CD14-positive monocyte (primary cell): Measurements from ENCODE around the gene FBXL20. TPM values are rescaled to one million over a fixed set of nuclear protein-coding genes. Genes with fewer than 3 reads are reported as not detected.
A peak's percentile ranks its signal among the peaks of the same experiment; 100 is the strongest.

ENCODE experiments used
- DNase-seq, 3 donors: peaks; one replicate each; pipeline ENCODE4 v3.0.0-alpha.2; 2011 to 2022
- H2AFZ ChIP-seq: 2 replicates; pipeline ENCODE4 v1.6.0; 2012; ENCODE audit warnings: mild to moderate bottlenecking, low read depth, low read length, inconsistent platforms; ENCODE audit not compliant: insufficient read depth, poor library complexity, severe bottlenecking
- H3K27ac ChIP-seq, 2 donors: 1 replicate in 1 of 2; 2 replicates in 1 of 2; pipeline ENCODE4 v1.5.1; 2012 to 2013; ENCODE audit warnings: low read length in 2 of 2, control low read depth in 1 of 2, inconsistent platforms in 1 of 2, low read depth in 1 of 2, mild to moderate bottlenecking in 1 of 2
- H3K27me3 ChIP-seq, 2 donors: one replicate each; pipeline versions ENCODE4 v1.6.0 to v1.6.1; 2011 to 2013; ENCODE audit warnings: low read length in 2 of 2; ENCODE audit not compliant: control insufficient read depth in 2 of 2, insufficient read depth in 2 of 2
- H3K36me3 ChIP-seq, 2 donors: replicated peaks in 1 of 2; 1 replicate in 1 of 2; 2 replicates in 1 of 2; pipeline versions ENCODE4 v1.5.1 to v1.6.1; 2012 to 2013; ENCODE audit warnings: low read length in 2 of 2, control low read depth in 1 of 2, inconsistent platforms in 1 of 2, mild to moderate bottlenecking in 1 of 2; ENCODE audit not compliant: insufficient read depth in 2 of 2, control insufficient read depth in 1 of 2
- H3K4me1 ChIP-seq, 2 donors: 1 replicate in 1 of 2; 2 replicates in 1 of 2; pipeline versions ENCODE4 v1.5.1 to v1.6.1; 2012 to 2013; ENCODE audit warnings: low read length in 2 of 2, control low read depth in 1 of 2, inconsistent platforms in 1 of 2, mild to moderate bottlenecking in 1 of 2, moderate library complexity in 1 of 2; ENCODE audit not compliant: insufficient read depth in 2 of 2, control insufficient read depth in 1 of 2
- H3K4me2 ChIP-seq: replicated peaks from 2 replicates; pipeline ENCODE3; 2012; ENCODE audit warnings: low read length, moderate library complexity, mild to moderate bottlenecking; ENCODE audit not compliant: poor library complexity, severe bottlenecking; ENCODE audit errors: extremely low read depth
- H3K4me3 ChIP-seq, 3 experiments: fragments of 200-600 bp in 1 of 3; sonication (generic) in 1 of 3; replicated peaks in 1 of 3; 1 replicate in 2 of 3; 2 replicates in 1 of 3; pipeline ENCODE4 v1.5.1; 2011 to 2013; ENCODE audit warnings: low read length in 3 of 3, mild to moderate bottlenecking in 3 of 3, control low read depth in 2 of 3, low read depth in 2 of 3, inconsistent platforms in 1 of 3, moderate library complexity in 1 of 3
- H3K79me2 ChIP-seq: 2 replicates; pipeline ENCODE4 v1.6.0; 2012; ENCODE audit warnings: mild to moderate bottlenecking, control low read depth, inconsistent platforms, low read length, moderate library complexity; ENCODE audit not compliant: insufficient read depth
- H3K9ac ChIP-seq: 2 replicates; pipeline ENCODE4 v1.6.0; 2017; ENCODE audit warnings: low read length, mild to moderate bottlenecking; ENCODE audit not compliant: insufficient read depth, poor library complexity, severe bottlenecking
- H3K9me3 ChIP-seq, 2 donors: replicated peaks in 1 of 2; 1 replicate in 1 of 2; 2 replicates in 1 of 2; pipeline versions ENCODE4 v1.5.1 to v1.6.1; 2012 to 2013; ENCODE audit warnings: low read length in 2 of 2, control low read depth in 1 of 2; ENCODE audit not compliant: control insufficient read depth in 1 of 2, insufficient read depth in 1 of 2
- H4K20me1 ChIP-seq: 2 replicates; pipeline ENCODE4 v1.6.0; 2012; ENCODE audit warnings: mild to moderate bottlenecking, low read length, control low read depth, moderate library complexity; ENCODE audit not compliant: insufficient read depth
- H3K27ac Mint-ChIP-seq, 7 donors: one replicate each; pipeline ENCODE4 v1.8.0; 2020; ENCODE audit warnings: mild to moderate bottlenecking in 7 of 7, mixed read lengths in 7 of 7, moderate library complexity in 6 of 7, inconsistent platforms in 2 of 7
- H3K27me3 Mint-ChIP-seq, 3 donors: one replicate each; pipeline ENCODE4 v1.8.0; 2021 to 2022; ENCODE audit warnings: low read depth in 3 of 3, mild to moderate bottlenecking in 3 of 3, mixed read lengths in 3 of 3, moderate library complexity in 3 of 3, inconsistent platforms in 1 of 3
- H3K36me3 Mint-ChIP-seq, 2 donors: one replicate each; pipeline ENCODE4 v1.8.0; 2020; ENCODE audit warnings: mixed read lengths in 2 of 2, inconsistent platforms in 1 of 2, mild to moderate bottlenecking in 1 of 2
- H3K4me1 Mint-ChIP-seq: one replicate; pipeline ENCODE4 v1.8.0; 2020; ENCODE audit warnings: mild to moderate bottlenecking, mixed read lengths
- H3K4me3 Mint-ChIP-seq, 2 donors: one replicate each; pipeline ENCODE4 v1.8.0; 2020; ENCODE audit warnings: mild to moderate bottlenecking in 2 of 2, mixed read lengths in 2 of 2, moderate library complexity in 1 of 2
- H3K9me3 Mint-ChIP-seq, 7 donors: one replicate each; pipeline ENCODE4 v1.8.0; 2020 to 2022; ENCODE audit warnings: mixed read lengths in 7 of 7, mild to moderate bottlenecking in 6 of 7, moderate library complexity in 6 of 7, inconsistent platforms in 2 of 7
- WGBS: methylation state at CpG from one replicate; pipeline ENCODE4 v1.1.5; 2013; ENCODE audit warnings: missing lambda C conversion rate; ENCODE audit not compliant: insufficient coverage; 5-methylcytosine and 5-hydroxymethylcytosine counted together
- intact Hi-C, 2 donors: fragments of 100-400 bp; cut with micrococcal nuclease; formaldehyde crosslinking; loops; one replicate each; pipeline versions ENCODE4 v1.15.0 to v1.15.1; 2023
- polyA plus RNA-seq, 3 donors: library from polyadenylated mRNA; depleted of rRNA in 1 of 3; unstranded in 2 of 3; stranded (reverse) in 1 of 3; fragments of 300-500 nt in 2 of 3; fragments of >200 nt in 1 of 3; fragmentation: Illumina TruSeq in 2 of 3; gene quantifications; 1 replicate in 2 of 3; 2 replicates in 1 of 3; pipeline ENCODE4 v1.2.3, GENCODE V29; 2012 to 2021
- TF ChIP-seq, protein P1 (sequence below): fragments of 200-600 bp; IDR thresholded peaks from one replicate; pipeline ENCODE4 v1.8.0; 2022; ENCODE audit warnings: antibody characterized with exemption, mild to moderate bottlenecking

Gene FBXL20
- polyA plus RNA-seq, 3 donors: 4.0 to 7.7 (median 4.7) TPM

GRCh38 chr17:39235555-39236449, 165.6 kb downstream of the FBXL20 start:
- H3K4me3 Mint-ChIP-seq: no peak overlapping the region
- peak; percentile 18 to 38 (median 37) for DNase-seq
- no peak overlapping the region for H2AFZ ChIP-seq

More at GRCh38 chr17:39235555-39236449, 165.6 kb downstream of the FBXL20 start:
- H3K4me1 ChIP-seq: peaks cover 16 to 22% of the 10 kb centered on the region in 2 donors
- H3K4me3 ChIP-seq: no peak overlapping the region
- peaks cover 32% of the 10 kb centered on the region for H3K4me1 Mint-ChIP-seq
- peaks cover 11 to 37% (median 24%) of the 10 kb centered on the region in 3 donors for H3K27me3 Mint-ChIP-seq
- no peaks in the 10 kb centered on the region for H3K36me3 Mint-ChIP-seq
- WGBS: 30% methylated on average over 9 of the region's 18 CpGs
- H3K79me2 ChIP-seq: no peaks in the 10 kb centered on the region
- H3K27ac Mint-ChIP-seq: no peak overlapping the region
- H3K27ac ChIP-seq: no peak overlapping the region
- no peaks in the 10 kb centered on the region for H3K36me3 ChIP-seq
- no peak overlapping the region for H3K9ac ChIP-seq
- peaks cover 0 to 4% (median 0%) of the 10 kb centered on the region in 7 donors for H3K9me3 Mint-ChIP-seq
- H3K4me2 ChIP-seq: no peak overlapping the region
- TF ChIP-seq, protein P1, sequence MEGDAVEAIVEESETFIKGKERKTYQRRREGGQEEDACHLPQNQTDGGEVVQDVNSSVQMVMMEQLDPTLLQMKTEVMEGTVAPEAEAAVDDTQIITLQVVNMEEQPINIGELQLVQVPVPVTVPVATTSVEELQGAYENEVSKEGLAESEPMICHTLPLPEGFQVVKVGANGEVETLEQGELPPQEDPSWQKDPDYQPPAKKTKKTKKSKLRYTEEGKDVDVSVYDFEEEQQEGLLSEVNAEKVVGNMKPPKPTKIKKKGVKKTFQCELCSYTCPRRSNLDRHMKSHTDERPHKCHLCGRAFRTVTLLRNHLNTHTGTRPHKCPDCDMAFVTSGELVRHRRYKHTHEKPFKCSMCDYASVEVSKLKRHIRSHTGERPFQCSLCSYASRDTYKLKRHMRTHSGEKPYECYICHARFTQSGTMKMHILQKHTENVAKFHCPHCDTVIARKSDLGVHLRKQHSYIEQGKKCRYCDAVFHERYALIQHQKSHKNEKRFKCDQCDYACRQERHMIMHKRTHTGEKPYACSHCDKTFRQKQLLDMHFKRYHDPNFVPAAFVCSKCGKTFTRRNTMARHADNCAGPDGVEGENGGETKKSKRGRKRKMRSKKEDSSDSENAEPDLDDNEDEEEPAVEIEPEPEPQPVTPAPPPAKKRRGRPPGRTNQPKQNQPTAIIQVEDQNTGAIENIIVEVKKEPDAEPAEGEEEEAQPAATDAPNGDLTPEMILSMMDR: peak; percentile 78
- intact Hi-C loops: loop anchor here (10.0 kb wide), 3 partner anchors 71 to 241 kb away; partner anchors contain the start of gene ARL5C (in 1 of the 2)
- peaks cover 0 to 25% of the 10 kb centered on the region in 2 donors for H3K27me3 ChIP-seq
- H4K20me1 ChIP-seq: no peaks in the 10 kb centered on the region
- no peaks in the 10 kb centered on the region for H3K9me3 ChIP-seq
